Upper lobe of left lung (tissue), 4 donors: ENCODE measurements around the gene ISLR.

Experiments used
- POLR2A ChIP-seq, 4 donors: fragments of 450-650 bp; IDR thresholded peaks; one replicate each; pipeline ENCODE4 v1.5.1; 2016 to 2017; ENCODE audit warnings: antibody characterized with exemption in 4 of 4, mild to moderate bottlenecking in 2 of 4
- TF ChIP-seq, protein P1 (sequence below), 6 experiments: fragments of 450-650 bp in 4 of 6; fragments of 200-600 bp in 2 of 6; sonication (generic) in 2 of 6; IDR thresholded peaks; one replicate each; pipeline ENCODE4 v1.5.1; 2016 to 2019; ENCODE audit warnings: antibody characterized with exemption in 6 of 6

DNA sequence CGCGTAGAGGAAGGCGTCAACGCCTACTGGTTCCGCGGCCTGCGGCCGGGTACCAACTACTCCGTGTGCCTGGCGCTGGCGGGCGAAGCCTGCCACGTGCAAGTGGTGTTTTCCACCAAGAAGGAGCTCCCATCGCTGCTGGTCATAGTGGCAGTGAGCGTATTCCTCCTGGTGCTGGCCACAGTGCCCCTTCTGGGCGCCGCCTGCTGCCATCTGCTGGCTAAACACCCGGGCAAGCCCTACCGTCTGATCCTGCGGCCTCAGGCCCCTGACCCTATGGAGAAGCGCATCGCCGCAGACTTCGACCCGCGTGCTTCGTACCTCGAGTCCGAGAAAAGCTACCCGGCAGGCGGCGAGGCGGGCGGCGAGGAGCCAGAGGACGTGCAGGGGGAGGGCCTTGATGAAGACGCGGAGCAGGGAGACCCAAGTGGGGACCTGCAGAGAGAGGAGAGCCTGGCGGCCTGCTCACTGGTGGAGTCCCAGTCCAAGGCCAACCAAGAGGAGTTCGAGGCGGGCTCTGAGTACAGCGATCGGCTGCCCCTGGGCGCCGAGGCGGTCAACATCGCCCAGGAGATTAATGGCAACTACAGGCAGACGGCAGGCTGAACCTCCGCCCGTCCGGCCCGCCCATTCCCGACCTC lies 39.0 kb upstream of the ISLR start:
- TF ChIP-seq, protein P1, sequence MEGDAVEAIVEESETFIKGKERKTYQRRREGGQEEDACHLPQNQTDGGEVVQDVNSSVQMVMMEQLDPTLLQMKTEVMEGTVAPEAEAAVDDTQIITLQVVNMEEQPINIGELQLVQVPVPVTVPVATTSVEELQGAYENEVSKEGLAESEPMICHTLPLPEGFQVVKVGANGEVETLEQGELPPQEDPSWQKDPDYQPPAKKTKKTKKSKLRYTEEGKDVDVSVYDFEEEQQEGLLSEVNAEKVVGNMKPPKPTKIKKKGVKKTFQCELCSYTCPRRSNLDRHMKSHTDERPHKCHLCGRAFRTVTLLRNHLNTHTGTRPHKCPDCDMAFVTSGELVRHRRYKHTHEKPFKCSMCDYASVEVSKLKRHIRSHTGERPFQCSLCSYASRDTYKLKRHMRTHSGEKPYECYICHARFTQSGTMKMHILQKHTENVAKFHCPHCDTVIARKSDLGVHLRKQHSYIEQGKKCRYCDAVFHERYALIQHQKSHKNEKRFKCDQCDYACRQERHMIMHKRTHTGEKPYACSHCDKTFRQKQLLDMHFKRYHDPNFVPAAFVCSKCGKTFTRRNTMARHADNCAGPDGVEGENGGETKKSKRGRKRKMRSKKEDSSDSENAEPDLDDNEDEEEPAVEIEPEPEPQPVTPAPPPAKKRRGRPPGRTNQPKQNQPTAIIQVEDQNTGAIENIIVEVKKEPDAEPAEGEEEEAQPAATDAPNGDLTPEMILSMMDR (IDR thresholded peaks at IDR 0.05) = peak in 5 of 6 experiments; percentile 9 to 48 (median 29)
- no peak for TF ChIP-seq POLR2A (IDR thresholded peaks at IDR 0.05)
